Astrocyte of the spinal cord (primary cell): ENCODE data around the gene CYP27C1.
A peak's percentile ranks its signal among the peaks of the same experiment; 100 is the strongest.

ENCODE experiments used
- DNase-seq: peaks from one replicate; pipeline ENCODE4 v3.0.0; 2011; ENCODE audit warnings: low read depth, low spot score
- H3K4me3 ChIP-seq: 2 replicates; pipeline ENCODE4 v1.5.1; 2011; ENCODE audit warnings: low read depth, mild to moderate bottlenecking, low read length, moderate library complexity
- CTCF ChIP-seq: IDR thresholded peaks from 2 replicates; pipeline ENCODE4 v1.5.1; 2012; ENCODE audit warnings: low read depth, mild to moderate bottlenecking, low read length, inconsistent platforms
- in situ Hi-C: cut with HindIII; loops from 2 replicates; pipeline ENCODE4 v1.10.0; 2017; ENCODE audit warnings: low sequenced_read_pairs

Gene CYP27C1

GRCh38 chr2:127196998-127197397 is 23.1 kb downstream of the CYP27C1 start:
- in situ Hi-C loops, result no loop called here
- TF ChIP-seq CTCF, result peak; percentile 35
- DNase-seq, result no peak
- H3K4me3 ChIP-seq, result no peak overlapping the region

- no peak for TF ChIP-seq CTCF
- H3K4me3 ChIP-seq, result no peak overlapping the region
- in situ Hi-C loops, result no loop called here
- DNase-seq, result no peak
Observed at GRCh38 chr2:127196549-127196948, 23.6 kb downstream of the CYP27C1 start.

- no peak for DNase-seq
- TF ChIP-seq CTCF, result no peak
- in situ Hi-C loops, result no loop called here
- H3K4me3 ChIP-seq, result no peak overlapping the region
Observed at GRCh38 chr2:127195140-127196074, 24.7 kb downstream of the CYP27C1 start.

GRCh38 chr2:127194447-127194846 is 25.7 kb downstream of the CYP27C1 start:
- H3K4me3 ChIP-seq, result no peak overlapping the region
- in situ Hi-C loops, result no loop called here
- TF ChIP-seq CTCF, result no peak
- no peak for DNase-seq

GRCh38 chr2:127193967-127194280 is 26.2 kb downstream of the CYP27C1 start:
- no peak for TF ChIP-seq CTCF
- no peak overlapping the region for H3K4me3 ChIP-seq
- DNase-seq, result peak; percentile 56
- in situ Hi-C loops, result no loop called here

- TF ChIP-seq CTCF, result no peak
- no peak overlapping the region for H3K4me3 ChIP-seq
- in situ Hi-C loops, result no loop called here
- no peak for DNase-seq
Observed at GRCh38 chr2:127193164-127193966, 26.7 kb downstream of the CYP27C1 start.
